ENCODE measurements around the gene EHBP1L1. TPM values are rescaled to one million over a fixed set of nuclear protein-coding genes. Genes with fewer than 3 reads are reported as not detected.

Gene EHBP1L1
- polyA plus RNA-seq, 2 of the 4 experiments (the other 2 are of a cell fraction): 11.6 to 43.8 TPM

GRCh38 chr11:65573391-65574079 is 2.3 kb upstream of the EHBP1L1 start:
- TF ChIP-seq RARB (CRISPR knock-in tag; IDR thresholded peaks at IDR 0.05): no peak
- no peak for TF ChIP-seq MAFK (IDR thresholded peaks at IDR 0.05; ENCODE audit: partially characterized antibody)
- no peak for TF ChIP-seq FOXS1 (CRISPR knock-in tag; IDR thresholded peaks at IDR 0.05)
- no peak for TF ChIP-seq ZC3H11A (IDR thresholded peaks at IDR 0.05)
- no peak for TF ChIP-seq BCL3 (IDR thresholded peaks at IDR 0.05)
- TF ChIP-seq CTCF (IDR thresholded peaks at IDR 0.05): no peak
- no peak for TF ChIP-seq GATA3 (IDR thresholded peaks at IDR 0.05; ENCODE audit: borderline replicate concordance)
- no peak for TF ChIP-seq CBX8 (IDR thresholded peaks at IDR 0.05)
- TF ChIP-seq HMGXB4 (CRISPR knock-in tag; IDR thresholded peaks at IDR 0.05; ENCODE audit: borderline replicate concordance): no peak
- Histone ChIP-seq H3K9me3 (no peaks in the 10 kb centered on the region), H3K4me2 (peak overlapping the region; percentile 97), H3K27ac (peak overlapping the region in 1 of 2 experiments; percentile 98; a peak in 3 of 6 replicates), H3K4me1 (peaks cover 61% of the 10 kb centered on the region), H3K4me3 (peak overlapping the region; percentile 82)
- ChIA-PET CTCF (interaction anchor here (0.7 to 16.3 kb wide), 14 partner anchors 9 to 244 kb away, joined by 3 to 393 read pairs (median 6); partner anchors contain the start of genes KCNK7, LTBP3, MAP3K11 and PCNX3), POLR2A (interaction anchor here (3.6 kb wide), 1 partner anchor 13 kb away, joined by 51 read pairs; the partner anchor contains the start of gene LTBP3)
- 73% methylated on average over 21 of the region's 22 CpGs for WGBS (ENCODE audit: missing lambda C conversion rate)
- DNase-seq (ENCODE audit: low read depth in 1 of 2, low spot score in 1 of 2) (no peak), FAIRE-seq (no peak), ATAC-seq (no peak)

GRCh38 chr11:65574109-65574810 is 1.6 kb upstream of the EHBP1L1 start:
- peaks cover 57% of the 10 kb centered on the region for H3K4me1 ChIP-seq
- ChIA-PET CTCF (interaction anchor here (1.0 to 16.3 kb wide), 9 partner anchors 8 to 43 kb away, joined by 3 to 393 read pairs (median 32); partner anchors contain the start of genes KCNK7, LTBP3, MAP3K11 and PCNX3), POLR2A (no interaction called here)
- ATAC-seq (peak; percentile 9 to 51), FAIRE-seq (no peak), DNase-seq (ENCODE audit: low read depth in 1 of 2, low spot score in 1 of 2) (peak; percentile 89 to 91)
- peak overlapping the region; percentile 92 to 98 for H3K27ac ChIP-seq
- WGBS (ENCODE audit: missing lambda C conversion rate): 0% methylated on average over 27 of the region's 67 CpGs
- peak overlapping the region; percentile 82 for H3K4me3 ChIP-seq
- H3K9me3 ChIP-seq: no peaks in the 10 kb centered on the region
- H3K4me2 ChIP-seq: peak overlapping the region; percentile 97
- TF ChIP-seq POLR2A (IDR thresholded peaks at IDR 0.05; ENCODE audit: low read length) (peak; percentile 28; the same call in 1 of the 2 replicates), HMGXB4 (CRISPR knock-in tag; IDR thresholded peaks at IDR 0.05; ENCODE audit: borderline replicate concordance) (no peak), REST (IDR thresholded peaks at IDR 0.05) (peak; percentile 55), SMC3 (IDR thresholded peaks at IDR 0.05) (peak; percentile 77), SREBF2 (IDR thresholded peaks at IDR 0.05) (no peak), BCL3 (IDR thresholded peaks at IDR 0.05) (peak; percentile 59; the same call in 1 of the 3 replicates), MAX (IDR thresholded peaks at IDR 0.05) (peak; percentile 59), NPAS2 (CRISPR knock-in tag; IDR thresholded peaks at IDR 0.05; ENCODE audit: borderline replicate concordance) (no peak), GATA3 (IDR thresholded peaks at IDR 0.05; ENCODE audit: borderline replicate concordance) (0 out of 2 replicates have a peak, but pooled peaks have one; percentile 18), PBX3 (IDR thresholded peaks at IDR 0.05) (no peak; the same call in 1 of the 2 replicates), RAD21 (conservative IDR thresholded peaks at IDR 0.05 in 1 of 2, IDR thresholded peaks at IDR 0.05 in 1 of 2) (peak; percentile 26 to 64; a peak in 4 of 5 replicates)

All from A549 (cell line).